Kasumi-1 (cell line): ENCODE measurements around the gene TMEM203.

ENCODE experiments used
- DNase-seq, 2 experiments: peaks; one replicate each; lab custom pipeline; 2025; lab: John Stamatoyannopoulos, UW

TMEM203 gene

DNA sequence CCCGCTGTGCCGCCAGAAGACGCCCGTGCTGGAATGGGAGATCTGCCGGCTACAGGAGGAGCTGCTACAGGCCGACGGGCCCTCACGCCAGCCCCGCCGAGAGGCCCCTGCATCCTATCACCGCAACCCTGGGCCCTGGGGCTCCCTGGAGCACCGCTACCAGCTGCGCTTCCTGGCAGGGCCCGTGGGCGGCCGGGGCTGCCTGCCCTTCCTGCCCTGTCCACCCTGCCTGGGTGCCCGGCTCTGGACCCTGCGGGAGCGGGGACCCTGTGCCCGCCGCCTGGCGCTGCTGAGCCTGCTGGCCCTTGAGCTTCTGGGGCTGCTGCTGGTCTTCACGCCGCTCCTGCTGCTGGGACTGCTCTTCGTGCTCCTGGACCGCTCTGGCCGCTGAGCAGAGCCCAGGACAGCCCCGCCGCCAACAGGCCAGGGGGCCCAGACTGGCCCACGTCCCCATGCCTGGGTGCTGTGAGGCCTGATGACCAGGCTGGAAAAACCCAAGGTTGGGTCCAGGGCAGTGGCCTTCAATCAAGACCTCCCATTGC is 12.8 kb upstream of the TMEM203 start:
- DNase-seq, result no peak

DNA sequence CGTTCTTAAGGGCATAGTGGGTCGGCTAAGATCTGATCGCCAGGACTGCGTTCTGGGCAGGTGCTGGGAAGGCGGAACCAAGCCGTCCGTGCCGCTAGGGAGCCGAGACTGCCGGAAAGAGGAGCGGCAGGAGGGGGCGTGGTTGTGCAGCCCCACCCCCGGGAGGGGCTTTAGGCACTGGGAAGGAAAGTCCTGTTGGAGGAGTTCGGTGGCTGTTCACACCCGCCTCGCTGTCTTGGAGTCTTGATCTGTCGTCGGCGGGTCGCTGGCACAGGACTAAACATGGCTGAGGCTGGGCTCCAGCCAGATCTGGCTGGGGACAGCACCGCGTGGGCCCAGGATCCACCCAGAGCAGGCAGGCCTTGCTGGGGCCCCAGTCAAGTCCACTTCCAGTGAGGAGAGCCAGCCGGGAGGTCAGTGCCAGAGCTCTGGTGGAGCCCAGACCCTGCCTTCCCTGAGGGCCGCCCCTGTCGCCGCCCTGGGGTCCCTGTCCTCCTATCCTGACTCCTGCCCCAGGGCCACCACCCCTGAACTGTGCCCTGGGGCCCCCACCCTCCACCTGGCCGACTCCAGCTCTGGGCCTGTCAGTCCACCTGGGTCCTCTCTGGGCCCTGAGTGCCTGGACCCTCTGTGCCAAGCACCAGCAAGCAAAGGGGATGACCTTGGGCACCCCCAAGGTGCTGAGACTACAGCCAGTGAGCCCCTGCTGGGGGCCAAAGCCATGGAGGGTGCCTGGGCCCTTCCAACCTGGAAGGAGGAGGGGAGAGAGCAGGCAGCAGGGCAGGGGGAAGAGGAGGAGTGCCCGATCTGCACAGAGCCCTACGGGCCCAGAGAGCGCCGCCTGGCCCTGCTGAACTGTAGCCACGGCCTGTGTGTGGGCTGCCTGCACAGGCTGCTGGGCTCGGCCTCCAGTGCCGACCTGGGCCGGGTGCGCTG is 12.1 kb upstream of the TMEM203 start:
- peak; percentile 74 to 76 for DNase-seq

GRCh38 chr9:137216188-137216965 is 10.9 kb upstream of the TMEM203 start:
- DNase-seq, result no peak

DNA sequence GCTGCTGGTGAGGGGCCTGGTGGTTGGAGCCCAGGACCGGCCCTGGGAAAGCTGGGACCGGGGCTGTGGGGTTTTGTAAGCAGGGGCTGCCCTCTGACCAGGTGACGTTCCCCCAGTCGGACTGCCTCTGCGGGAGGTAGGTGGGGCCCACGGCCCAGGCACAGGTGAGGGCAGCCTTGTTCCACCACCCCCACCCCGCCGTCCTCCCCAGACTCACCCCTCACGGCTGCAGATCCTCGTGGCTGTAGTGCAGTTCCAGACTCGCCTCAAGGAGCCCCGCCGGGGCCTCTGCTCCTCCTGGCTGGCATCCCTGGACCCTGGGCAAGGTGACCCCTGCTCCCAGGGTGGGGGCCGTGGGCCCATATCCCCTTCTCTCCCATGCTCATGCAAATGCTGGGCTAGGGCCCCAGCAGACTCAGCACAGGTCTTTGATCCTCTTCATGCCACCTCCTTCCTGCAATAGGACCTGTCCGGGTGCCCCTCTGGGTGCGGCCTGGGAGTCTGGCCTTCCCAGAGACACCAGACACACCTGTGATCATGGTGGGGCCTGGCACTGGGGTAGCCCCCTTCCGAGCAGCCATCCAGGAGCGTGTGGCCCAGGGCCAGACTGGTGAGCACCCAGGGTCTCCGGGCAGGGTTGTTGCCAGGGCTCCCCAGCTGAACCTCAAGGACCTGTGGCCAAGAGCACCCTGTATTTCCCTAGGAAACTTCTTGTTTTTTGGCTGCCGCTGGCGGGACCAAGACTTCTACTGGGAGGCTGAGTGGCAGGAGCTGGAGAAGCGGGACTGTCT is 9.9 kb upstream of the TMEM203 start:
- no peak for DNase-seq

GRCh38 chr9:137214620-137215019 is 9.2 kb upstream of the TMEM203 start:
- DNase-seq, result no peak

GRCh38 chr9:137213160-137214060 is 8.0 kb upstream of the TMEM203 start:
- no peak for DNase-seq

- DNase-seq, result no peak
Observed at GRCh38 chr9:137212520-137212919, 7.1 kb upstream of the TMEM203 start.

GRCh38 chr9:137211532-137211931 is 6.1 kb upstream of the TMEM203 start:
- no peak for DNase-seq

GRCh38 chr9:137206602-137207001 is 1.2 kb upstream of the TMEM203 start:
- no peak for DNase-seq

DNA sequence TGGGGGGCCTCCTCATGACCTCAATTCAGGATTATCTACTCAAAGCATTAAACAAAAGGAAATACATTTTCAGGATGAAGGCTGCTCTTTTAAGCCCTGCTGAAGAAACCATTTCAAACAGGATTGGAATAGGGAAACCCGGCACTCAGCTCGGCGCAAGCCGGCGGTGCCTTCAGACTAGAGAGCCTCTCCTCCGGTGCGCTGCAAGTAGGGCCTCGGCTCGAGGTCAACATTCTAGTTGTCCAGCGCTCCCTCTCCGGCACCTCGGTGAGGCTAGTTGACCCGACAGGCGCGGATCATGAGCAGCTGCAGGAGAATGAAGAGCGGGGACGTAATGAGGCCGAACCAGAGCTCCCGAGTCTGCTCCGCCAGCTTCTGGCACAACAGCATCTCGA is 720 bp downstream of the TMEM203 start:
- DNase-seq, result no peak

- no peak for DNase-seq
Observed at GRCh38 chr9:137202966-137203365, 2.5 kb downstream of the TMEM203 start.

- DNase-seq, result no peak
Observed at GRCh38 chr9:137201205-137201868, 4.1 kb downstream of the TMEM203 start.

GRCh38 chr9:137200311-137201204 is 4.9 kb downstream of the TMEM203 start, which contains the start of gene TPRN:
TSS of gene TPRN (minus strand) at chr9:137200741. CDS start at chr9:137200711, 30 bp downstream.
- peak; percentile 97 to 98 for DNase-seq

- DNase-seq, result no peak
Observed at GRCh38 chr9:137199411-137200121, 5.9 kb downstream of the TMEM203 start.

- no peak for DNase-seq
Observed at GRCh38 chr9:137198902-137199283, 6.6 kb downstream of the TMEM203 start.

- no peak for DNase-seq
Observed at GRCh38 chr9:137198051-137198901, 7.2 kb downstream of the TMEM203 start.

- no peak for DNase-seq
Observed at GRCh38 chr9:137195525-137196220, 9.8 kb downstream of the TMEM203 start.
